Right lobe of liver (tissue), 4 donors: ENCODE measurements around the gene NPC1.

Source experiments
- POLR2A ChIP-seq: fragments of 450-650 bp; IDR thresholded peaks from one replicate; pipeline ENCODE4 v1.6.1; 2017; ENCODE audit warnings: antibody characterized with exemption, mild to moderate bottlenecking
- TF ChIP-seq, protein P1 (sequence below), 4 donors: fragments of 200-600 bp in 3 of 4; fragments of 450-650 bp in 1 of 4; IDR thresholded peaks; one replicate each; pipeline versions ENCODE4 v1.5.1 to v1.8.0; 2016 to 2022; ENCODE audit warnings: antibody characterized with exemption in 4 of 4, mild to moderate bottlenecking in 2 of 4
- donor health status: DM: no; HTN: no; CAD: no.
- donor health status: DM: no; HTN: no; CAD: no.
- donor health status: DM: no; HTN: yes; CAD: no.

- TF ChIP-seq, protein P1, sequence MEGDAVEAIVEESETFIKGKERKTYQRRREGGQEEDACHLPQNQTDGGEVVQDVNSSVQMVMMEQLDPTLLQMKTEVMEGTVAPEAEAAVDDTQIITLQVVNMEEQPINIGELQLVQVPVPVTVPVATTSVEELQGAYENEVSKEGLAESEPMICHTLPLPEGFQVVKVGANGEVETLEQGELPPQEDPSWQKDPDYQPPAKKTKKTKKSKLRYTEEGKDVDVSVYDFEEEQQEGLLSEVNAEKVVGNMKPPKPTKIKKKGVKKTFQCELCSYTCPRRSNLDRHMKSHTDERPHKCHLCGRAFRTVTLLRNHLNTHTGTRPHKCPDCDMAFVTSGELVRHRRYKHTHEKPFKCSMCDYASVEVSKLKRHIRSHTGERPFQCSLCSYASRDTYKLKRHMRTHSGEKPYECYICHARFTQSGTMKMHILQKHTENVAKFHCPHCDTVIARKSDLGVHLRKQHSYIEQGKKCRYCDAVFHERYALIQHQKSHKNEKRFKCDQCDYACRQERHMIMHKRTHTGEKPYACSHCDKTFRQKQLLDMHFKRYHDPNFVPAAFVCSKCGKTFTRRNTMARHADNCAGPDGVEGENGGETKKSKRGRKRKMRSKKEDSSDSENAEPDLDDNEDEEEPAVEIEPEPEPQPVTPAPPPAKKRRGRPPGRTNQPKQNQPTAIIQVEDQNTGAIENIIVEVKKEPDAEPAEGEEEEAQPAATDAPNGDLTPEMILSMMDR (IDR thresholded peaks at IDR 0.05) = no peak
- no peak for TF ChIP-seq POLR2A
Observed at GRCh38 chr18:23569299-23570063, 16.8 kb downstream of the NPC1 start.
